GM10266 (cell line): Measurements from ENCODE around the gene CXorf38.

ENCODE experiments used
- DNase-seq: peaks from one replicate; pipeline ENCODE4 v3.0.0; 2012; ENCODE audit errors: extremely low spot score
- TF ChIP-seq, protein P1 (sequence below): IDR thresholded peaks from 2 replicates; pipeline ENCODE4 v1.5.1; 2012; ENCODE audit warnings: mild to moderate bottlenecking, low read depth; ENCODE audit not compliant: control insufficient read depth, insufficient read depth; ENCODE audit errors: missing control alignments

Gene CXorf38

DNA sequence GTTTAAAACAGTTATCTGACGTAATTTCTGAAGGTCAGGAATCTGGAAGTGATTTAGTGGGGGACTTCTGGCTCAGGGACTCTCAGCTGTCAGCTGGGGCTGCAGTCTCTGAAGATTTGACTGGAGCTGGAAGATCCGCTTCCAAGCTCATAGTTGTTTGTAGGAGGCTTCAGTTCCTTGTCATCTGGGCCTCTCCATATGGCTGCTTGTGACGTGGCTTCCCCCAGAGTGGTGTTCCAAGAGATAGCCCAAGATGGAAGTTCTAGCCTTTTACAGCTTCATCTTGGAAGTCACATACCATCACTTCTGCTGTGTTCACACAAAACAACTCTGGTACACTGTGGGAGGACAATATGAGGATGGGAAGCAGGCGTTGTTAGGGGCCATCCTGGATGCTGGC, 22.1 kb downstream of the CXorf38 start:
- TF ChIP-seq, protein P1, sequence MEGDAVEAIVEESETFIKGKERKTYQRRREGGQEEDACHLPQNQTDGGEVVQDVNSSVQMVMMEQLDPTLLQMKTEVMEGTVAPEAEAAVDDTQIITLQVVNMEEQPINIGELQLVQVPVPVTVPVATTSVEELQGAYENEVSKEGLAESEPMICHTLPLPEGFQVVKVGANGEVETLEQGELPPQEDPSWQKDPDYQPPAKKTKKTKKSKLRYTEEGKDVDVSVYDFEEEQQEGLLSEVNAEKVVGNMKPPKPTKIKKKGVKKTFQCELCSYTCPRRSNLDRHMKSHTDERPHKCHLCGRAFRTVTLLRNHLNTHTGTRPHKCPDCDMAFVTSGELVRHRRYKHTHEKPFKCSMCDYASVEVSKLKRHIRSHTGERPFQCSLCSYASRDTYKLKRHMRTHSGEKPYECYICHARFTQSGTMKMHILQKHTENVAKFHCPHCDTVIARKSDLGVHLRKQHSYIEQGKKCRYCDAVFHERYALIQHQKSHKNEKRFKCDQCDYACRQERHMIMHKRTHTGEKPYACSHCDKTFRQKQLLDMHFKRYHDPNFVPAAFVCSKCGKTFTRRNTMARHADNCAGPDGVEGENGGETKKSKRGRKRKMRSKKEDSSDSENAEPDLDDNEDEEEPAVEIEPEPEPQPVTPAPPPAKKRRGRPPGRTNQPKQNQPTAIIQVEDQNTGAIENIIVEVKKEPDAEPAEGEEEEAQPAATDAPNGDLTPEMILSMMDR: no peak

DNA sequence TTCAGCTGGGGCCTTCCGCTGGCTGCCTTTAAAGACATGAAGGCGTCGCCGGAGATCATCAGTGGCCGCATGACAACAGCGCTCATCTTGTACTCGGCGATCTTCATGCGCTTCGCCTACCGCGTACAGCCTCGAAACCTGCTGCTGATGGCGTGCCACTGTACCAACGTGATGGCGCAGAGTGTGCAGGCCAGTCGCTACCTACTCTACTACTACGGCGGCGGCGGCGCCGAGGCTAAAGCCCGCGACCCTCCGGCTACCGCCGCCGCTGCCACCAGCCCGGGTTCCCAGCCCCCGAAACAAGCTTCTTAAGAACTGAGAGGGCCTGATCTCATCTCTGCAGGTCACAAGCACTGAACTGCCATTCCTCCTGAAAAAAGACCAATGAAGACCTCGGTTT, 23.7 kb downstream of the CXorf38 start:
- TF ChIP-seq, protein P1: no peak
- no peak for DNase-seq

More for the DNA sequence above, 22.1 kb downstream of the CXorf38 start:
- no peak for DNase-seq

DNA sequence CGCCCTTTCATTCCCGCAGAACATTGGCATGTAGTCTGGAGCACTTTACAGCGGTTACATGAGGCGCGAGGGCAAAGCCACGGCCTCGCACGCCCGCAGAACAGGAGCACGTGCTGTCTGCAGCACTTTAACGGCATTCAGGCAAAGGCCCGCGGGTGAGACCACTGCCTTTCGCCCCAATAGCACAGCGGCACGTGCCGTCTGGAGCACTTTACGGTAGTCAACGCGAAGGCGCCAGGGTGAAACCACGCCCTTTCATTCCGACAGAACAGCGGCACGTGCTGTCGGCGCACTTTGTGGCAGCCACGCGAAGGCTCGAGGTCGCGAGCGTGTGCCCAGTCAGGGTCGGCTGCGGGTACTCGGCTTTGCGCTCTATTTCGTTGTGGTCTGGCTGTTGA, 24.2 kb downstream of the CXorf38 start, which contains the start of gene MPC1L:
Gene MPC1L, plus strand, starts transcription at position 290 of the 398 bp plus-strand sequence. CDS start 138 bp downstream, outside the sequence.
- TF ChIP-seq, protein P1: no peak
- no peak for DNase-seq

DNA sequence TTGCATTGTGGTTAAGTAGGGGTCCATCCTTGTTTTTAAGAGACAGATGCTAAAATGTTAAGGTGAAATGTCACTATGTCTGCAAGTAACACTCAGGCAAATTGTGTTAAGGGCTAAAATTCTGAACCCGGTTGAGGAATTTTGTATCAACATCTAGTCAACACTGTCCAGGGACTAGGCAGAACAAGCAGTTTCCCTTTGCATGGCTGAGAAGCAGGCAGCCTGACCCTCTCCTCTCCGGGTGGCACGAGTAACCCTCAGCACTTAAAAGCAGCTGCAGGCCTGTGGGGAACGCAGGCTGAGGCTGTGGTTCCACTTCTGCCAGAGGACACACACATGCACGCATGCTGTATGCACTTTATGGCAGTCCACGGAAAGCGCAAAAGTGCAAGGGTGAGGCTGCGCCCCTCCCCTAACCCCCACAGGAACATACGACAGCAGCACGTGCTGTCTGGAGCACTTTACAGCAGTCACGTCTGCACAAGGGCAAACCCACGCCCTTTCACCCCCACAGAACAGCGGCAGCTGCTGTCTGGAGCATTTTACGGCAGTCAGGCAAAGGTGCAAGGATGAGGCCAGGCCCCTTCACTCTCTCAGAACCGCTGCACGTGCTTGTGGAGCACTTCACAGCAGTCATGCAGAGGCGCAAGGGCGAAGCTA, 24.8 kb downstream of the CXorf38 start:
- no peak for DNase-seq
- TF ChIP-seq, protein P1: no peak

DNA sequence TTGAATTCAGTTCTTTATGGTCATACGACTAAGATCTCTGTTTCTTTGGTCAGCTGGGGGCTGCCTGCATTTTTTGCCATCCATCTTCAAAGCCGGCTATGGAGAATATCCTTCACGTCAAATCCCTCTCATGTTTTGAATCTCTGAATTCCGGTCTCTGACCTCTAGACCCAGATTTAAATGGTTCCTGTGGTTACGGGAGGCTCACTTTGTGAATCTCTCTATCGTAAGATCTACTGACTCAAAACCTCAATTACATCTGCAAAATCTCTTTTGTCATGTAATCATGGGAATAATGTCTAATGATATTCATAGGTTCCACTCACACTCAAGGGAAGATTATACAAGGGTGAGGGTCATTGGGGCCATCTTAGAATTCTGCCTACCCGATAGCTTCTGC, 29.8 kb downstream of the CXorf38 start:
- TF ChIP-seq, protein P1: no peak
- no peak for DNase-seq

DNA sequence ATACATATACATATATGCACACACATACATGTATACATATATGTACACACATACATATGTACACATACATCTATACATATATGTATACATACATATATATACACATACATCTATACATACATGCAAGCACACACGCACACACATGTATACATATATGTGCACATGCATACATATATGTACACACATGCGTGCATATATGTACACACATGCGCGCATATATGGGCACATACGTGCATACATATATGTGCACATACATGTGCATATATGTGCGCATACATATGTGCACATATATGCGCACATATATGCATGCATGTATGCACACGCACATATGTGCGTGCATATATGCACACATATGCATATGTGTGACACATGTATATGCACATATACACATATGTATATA, 31.4 kb downstream of the CXorf38 start:
- TF ChIP-seq, protein P1: no peak
- no peak for DNase-seq

DNA sequence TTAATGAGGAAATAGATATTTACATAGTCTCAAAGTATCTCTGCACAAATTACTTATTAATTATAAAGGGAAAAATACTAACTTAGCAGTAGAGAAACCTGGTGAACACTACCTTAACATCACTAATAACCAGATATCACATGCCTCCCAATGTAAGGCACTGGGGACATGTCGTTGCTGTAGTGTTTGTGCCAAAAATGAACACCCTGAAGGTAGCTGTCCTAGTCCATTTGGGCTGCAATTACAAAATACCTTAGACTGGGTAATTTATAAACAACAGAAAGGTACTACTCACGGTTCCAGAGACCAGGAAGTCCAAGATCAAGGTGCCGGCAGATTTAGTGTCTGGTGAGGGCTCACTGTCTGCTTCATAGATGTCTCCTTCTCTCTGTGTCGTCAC, 34.9 kb downstream of the CXorf38 start:
- TF ChIP-seq, protein P1: no peak

More for the DNA sequence above, 34.9 kb downstream of the CXorf38 start:
- DNase-seq: no peak
